GM23338 (cell line): ENCODE data around the gene CFAP57. TPM values are rescaled to one million over a fixed set of nuclear protein-coding genes. Genes with fewer than 3 reads are reported as not detected.

ENCODE experiments used
- ATAC-seq: fragments of 200-7000 bp; cut with Tn5 transposase; 3 replicates; pipeline ENCODE4 v1.9.1; 2020
- DNase-seq: peaks from one replicate; pipeline ENCODE4 v3.0.0-alpha.2; 2015; ENCODE audit warnings: low spot score
- H2AFZ ChIP-seq: fragments of 200-600 bp; sonication (generic); 2 replicates; pipeline ENCODE4 v1.8.0; 2016; ENCODE audit warnings: antibody characterized with exemption, mild to moderate bottlenecking, moderate library complexity
- H3F3A ChIP-seq: fragments of 200-600 bp; sonication (generic); replicated peaks from 2 replicates; pipeline ENCODE4 v1.8.0; 2017; ENCODE audit warnings: antibody characterized with exemption, mixed run types, low read depth
- H3K27ac ChIP-seq: fragments of 200-600 bp; sonication (generic); 2 replicates; pipeline ENCODE4 v1.6.1; 2016; ENCODE audit warnings: low read depth
- H3K27me3 ChIP-seq: fragments of 200-600 bp; sonication (generic); 2 replicates; pipeline ENCODE4 v1.8.0; 2016; ENCODE audit warnings: mild to moderate bottlenecking, mixed run types, moderate library complexity; ENCODE audit not compliant: insufficient read depth
- H3K36me3 ChIP-seq: fragments of 200-600 bp; sonication (generic); 2 replicates; pipeline ENCODE4 v1.8.0; 2016; ENCODE audit warnings: mild to moderate bottlenecking; ENCODE audit not compliant: insufficient read depth
- H3K4me1 ChIP-seq: fragments of 200-600 bp; sonication (generic); 2 replicates; pipeline ENCODE4 v1.8.0; 2016; ENCODE audit warnings: mild to moderate bottlenecking, moderate library complexity; ENCODE audit not compliant: insufficient read depth
- H3K4me2 ChIP-seq: fragments of 200-600 bp; sonication (generic); 2 replicates; pipeline ENCODE4 v1.7.1; 2017; ENCODE audit warnings: mixed run types
- H3K4me3 ChIP-seq: fragments of 200-600 bp; sonication (generic); 2 replicates; pipeline ENCODE4 v1.6.1; 2016; ENCODE audit warnings: mixed run types
- H3K79me2 ChIP-seq: fragments of 200-600 bp; sonication (generic); replicated peaks from 2 replicates; pipeline ENCODE4 v1.8.0; 2017; ENCODE audit warnings: mild to moderate bottlenecking; ENCODE audit not compliant: insufficient read depth
- H3K9me2 ChIP-seq: fragments of 200-600 bp; sonication (generic); 2 replicates; pipeline ENCODE4 v1.8.0; 2017; ENCODE audit not compliant: insufficient read depth
- H4K20me1 ChIP-seq: fragments of 200-600 bp; sonication (generic); replicated peaks from 2 replicates; pipeline ENCODE4 v1.8.0; 2017; ENCODE audit warnings: mild to moderate bottlenecking; ENCODE audit not compliant: insufficient read depth
- H3K27ac Mint-ChIP-seq: 2 replicates; pipeline ENCODE4 v1.8.0; 2020; ENCODE audit warnings: inconsistent platforms, mild to moderate bottlenecking, moderate library complexity, mixed read lengths
- H3K27me3 Mint-ChIP-seq: 3 replicates; pipeline ENCODE4 v1.8.0; 2022; ENCODE audit warnings: low read depth, mild to moderate bottlenecking, moderate library complexity, mixed read lengths, inconsistent platforms; ENCODE audit not compliant: insufficient read depth, poor library complexity
- H3K36me3 Mint-ChIP-seq: 3 replicates; pipeline ENCODE4 v1.8.0; 2021; ENCODE audit warnings: low read depth, mild to moderate bottlenecking, inconsistent platforms, moderate library complexity, mixed read lengths
- H3K4me1 Mint-ChIP-seq: 3 replicates; pipeline ENCODE4 v1.8.0; 2020; ENCODE audit warnings: mild to moderate bottlenecking, inconsistent platforms, mixed read lengths
- H3K4me3 Mint-ChIP-seq: 3 replicates; pipeline ENCODE4 v1.8.0; 2021; ENCODE audit warnings: moderate library complexity, mild to moderate bottlenecking, inconsistent platforms, mixed read lengths
- H3K9me3 Mint-ChIP-seq: 3 replicates; pipeline ENCODE4 v1.8.0; 2020; ENCODE audit warnings: moderate library complexity, mild to moderate bottlenecking, inconsistent platforms, mixed read lengths
- CREB1 ChIP-seq: fragments of 250-450 bp; sonication (Bioruptor Pico); IDR thresholded peaks from 2 replicates; pipeline ENCODE4 v1.5.0; 2020; ENCODE audit warnings: low read depth, mild to moderate bottlenecking, moderate library complexity
- EZH2 ChIP-seq: fragments of 200-600 bp; sonication (generic); IDR thresholded peaks from one replicate; pipeline ENCODE4 v1.8.0; 2017; ENCODE audit warnings: antibody characterized with exemption, mild to moderate bottlenecking, low read depth; ENCODE audit not compliant: unreplicated experiment
- EZH2phosphoT487 ChIP-seq: fragments of 200-600 bp; sonication (generic); IDR thresholded peaks from one replicate; pipeline ENCODE4 v1.8.1; 2018; ENCODE audit warnings: antibody characterized with exemption; ENCODE audit not compliant: unreplicated experiment
- JUNB ChIP-seq: IDR thresholded peaks from one replicate; pipeline ENCODE4 v1.6.1; 2016; ENCODE audit warnings: antibody characterized with exemption; ENCODE audit not compliant: unreplicated experiment
- NANOG ChIP-seq: IDR thresholded peaks from 2 replicates; pipeline ENCODE4 v1.6.1; 2016; ENCODE audit warnings: antibody characterized with exemption, borderline replicate concordance
- POLR2AphosphoS5 ChIP-seq: IDR thresholded peaks from 2 replicates; pipeline ENCODE4 v1.6.1; 2016; ENCODE audit warnings: antibody characterized with exemption, low read depth
- STAT1 ChIP-seq: IDR thresholded peaks from one replicate; pipeline ENCODE4 v1.6.1; 2016; ENCODE audit warnings: antibody characterized with exemption; ENCODE audit not compliant: unreplicated experiment
- ZNF114 ChIP-seq: fragments of 250-450 bp; sonication (Bioruptor Pico); IDR thresholded peaks from 2 replicates; pipeline ENCODE4 v1.5.0; 2020; ENCODE audit warnings: mild to moderate bottlenecking, moderate library complexity
- ZNF331 ChIP-seq: fragments of 250-450 bp; sonication (Bioruptor Pico); IDR thresholded peaks from 2 replicates; pipeline ENCODE4 v1.5.0; 2020; ENCODE audit warnings: low read depth, mild to moderate bottlenecking, moderate library complexity
- polyA plus RNA-seq: library from polyadenylated mRNA; unstranded; fragments of >200 nt; fragmentation: Nextera tagmentation; extraction: Ambion mirVana; gene quantifications from 2 replicates; pipeline ENCODE4 v1.2.1, GENCODE V29; 2016
- total RNA-seq: library from RNA; depleted of rRNA; stranded (reverse); fragments of >200 nt; shearing (Covaris generic); gene quantifications from 2 replicates; pipeline ENCODE4 v1.2.3, GENCODE V29; 2014
- TF ChIP-seq, protein P1 (sequence below): fragments of 250-450 bp; sonication (Bioruptor Pico); IDR thresholded peaks from 2 replicates; pipeline ENCODE4 v1.5.0; 2020; ENCODE audit warnings: mild to moderate bottlenecking, moderate library complexity
- TF ChIP-seq, protein P2 (sequence below): IDR thresholded peaks from one replicate; pipeline ENCODE4 v1.6.1; 2018; ENCODE audit warnings: antibody characterized with exemption; ENCODE audit not compliant: unreplicated experiment
- TF ChIP-seq, protein P3 (sequence below): IDR thresholded peaks from 2 replicates; pipeline ENCODE4 v1.6.1; 2016; ENCODE audit warnings: antibody characterized with exemption
- TF ChIP-seq, protein P4 (sequence below), 2 experiments: fragments of 200-600 bp in 1 of 2; sonication (generic) in 1 of 2; conservative IDR thresholded peaks; 2 replicates each; pipeline versions ENCODE4 v1.5.1 to v1.6.1; 2016 to 2017; ENCODE audit warnings: antibody characterized with exemption in 2 of 2, low read depth in 2 of 2, mild to moderate bottlenecking in 2 of 2, moderate library complexity in 1 of 2

Gene CFAP57
- total and polyA plus RNA-seq, 2 experiments from 2014 or later, result 0.37 to 0.38 TPM

DNA sequence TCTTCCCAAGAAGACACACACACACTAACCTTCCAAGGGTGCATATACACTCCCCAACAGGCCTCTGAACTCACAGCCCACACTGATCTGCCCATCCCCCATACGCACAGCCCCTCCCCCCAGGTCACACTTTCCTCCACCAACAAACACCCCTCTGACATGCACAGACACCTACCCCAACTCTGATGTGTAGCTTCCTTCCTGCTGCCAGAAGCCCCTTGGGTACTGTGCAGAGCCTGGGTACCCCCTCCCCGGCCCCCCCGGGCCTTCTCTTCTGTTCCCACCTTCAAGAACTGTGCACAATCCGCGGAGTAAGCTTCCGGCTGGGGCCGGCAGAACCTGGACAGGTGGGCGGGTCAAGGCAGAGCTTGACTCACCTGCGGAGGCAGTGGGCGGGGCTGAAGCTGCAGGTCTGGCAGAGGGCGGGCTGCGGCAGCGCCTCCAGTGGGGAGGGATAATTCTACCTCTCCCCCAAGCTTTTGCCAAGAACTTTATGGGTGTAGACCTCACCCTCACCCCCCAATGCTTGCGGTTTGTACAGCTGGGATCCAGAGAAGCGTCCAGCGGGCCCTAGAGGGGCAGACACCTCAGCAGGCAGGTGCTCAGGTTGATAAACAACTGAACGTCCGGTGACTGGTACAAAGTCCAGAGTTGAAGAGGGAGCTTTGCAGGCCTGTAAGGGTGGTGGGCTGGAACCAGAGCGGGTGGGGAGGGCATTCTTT, 113.3 kb downstream of the CFAP57 start, which contains the start of gene C1orf210:
Gene C1orf210, minus strand, starts transcription at position 313 of the 722 bp plus-strand sequence. CDS start 2,311 bp downstream, outside the sequence.
- H3K4me3 ChIP-seq, result peak within 1 kb of the TSS; percentile 68

More for the DNA sequence above, 113.3 kb downstream of the CFAP57 start, which contains the start of gene C1orf210:
- Histone ChIP-seq H3K4me2 (peak within 1 kb of the TSS; percentile 83), H3K9me2 (no peaks in the 10 kb centered on the region), H3K79me2 (no peaks in the 10 kb centered on the region), H4K20me1 (no peaks in the 10 kb centered on the region), H3K36me3 (no peaks in the 10 kb centered on the region), H2AFZ (peak within 1 kb of the TSS; percentile 98), H3K4me1 (peaks cover 14% of the 10 kb centered on the region), H3K27me3 (no peaks in the 10 kb centered on the region), H3K27ac (no peak within 1 kb of the TSS), H3F3A (no peaks in the 10 kb centered on the region)
- Mint-ChIP-seq H3K4me3 (peak within 1 kb of the TSS; percentile 77), H3K9me3 (no peaks in the 10 kb centered on the region), H3K27ac (peak within 1 kb of the TSS; percentile 91), H3K4me1 (peaks cover 27% of the 10 kb centered on the region), H3K27me3 (peaks cover 13% of the 10 kb centered on the region), H3K36me3 (peaks cover 11% of the 10 kb centered on the region; the same call in 1 of the 3 replicates)
- ATAC-seq (peak; percentile 95), DNase-seq (peak; percentile 98)
- no peak for TF ChIP-seq JUNB
- TF ChIP-seq POLR2AphosphoS5, result peak; percentile 40; the same call in 1 of the 2 replicates
- TF ChIP-seq STAT1, result no peak
- no peak for TF ChIP-seq EZH2phosphoT487
- TF ChIP-seq EZH2, result no peak
- TF ChIP-seq, protein P1, sequence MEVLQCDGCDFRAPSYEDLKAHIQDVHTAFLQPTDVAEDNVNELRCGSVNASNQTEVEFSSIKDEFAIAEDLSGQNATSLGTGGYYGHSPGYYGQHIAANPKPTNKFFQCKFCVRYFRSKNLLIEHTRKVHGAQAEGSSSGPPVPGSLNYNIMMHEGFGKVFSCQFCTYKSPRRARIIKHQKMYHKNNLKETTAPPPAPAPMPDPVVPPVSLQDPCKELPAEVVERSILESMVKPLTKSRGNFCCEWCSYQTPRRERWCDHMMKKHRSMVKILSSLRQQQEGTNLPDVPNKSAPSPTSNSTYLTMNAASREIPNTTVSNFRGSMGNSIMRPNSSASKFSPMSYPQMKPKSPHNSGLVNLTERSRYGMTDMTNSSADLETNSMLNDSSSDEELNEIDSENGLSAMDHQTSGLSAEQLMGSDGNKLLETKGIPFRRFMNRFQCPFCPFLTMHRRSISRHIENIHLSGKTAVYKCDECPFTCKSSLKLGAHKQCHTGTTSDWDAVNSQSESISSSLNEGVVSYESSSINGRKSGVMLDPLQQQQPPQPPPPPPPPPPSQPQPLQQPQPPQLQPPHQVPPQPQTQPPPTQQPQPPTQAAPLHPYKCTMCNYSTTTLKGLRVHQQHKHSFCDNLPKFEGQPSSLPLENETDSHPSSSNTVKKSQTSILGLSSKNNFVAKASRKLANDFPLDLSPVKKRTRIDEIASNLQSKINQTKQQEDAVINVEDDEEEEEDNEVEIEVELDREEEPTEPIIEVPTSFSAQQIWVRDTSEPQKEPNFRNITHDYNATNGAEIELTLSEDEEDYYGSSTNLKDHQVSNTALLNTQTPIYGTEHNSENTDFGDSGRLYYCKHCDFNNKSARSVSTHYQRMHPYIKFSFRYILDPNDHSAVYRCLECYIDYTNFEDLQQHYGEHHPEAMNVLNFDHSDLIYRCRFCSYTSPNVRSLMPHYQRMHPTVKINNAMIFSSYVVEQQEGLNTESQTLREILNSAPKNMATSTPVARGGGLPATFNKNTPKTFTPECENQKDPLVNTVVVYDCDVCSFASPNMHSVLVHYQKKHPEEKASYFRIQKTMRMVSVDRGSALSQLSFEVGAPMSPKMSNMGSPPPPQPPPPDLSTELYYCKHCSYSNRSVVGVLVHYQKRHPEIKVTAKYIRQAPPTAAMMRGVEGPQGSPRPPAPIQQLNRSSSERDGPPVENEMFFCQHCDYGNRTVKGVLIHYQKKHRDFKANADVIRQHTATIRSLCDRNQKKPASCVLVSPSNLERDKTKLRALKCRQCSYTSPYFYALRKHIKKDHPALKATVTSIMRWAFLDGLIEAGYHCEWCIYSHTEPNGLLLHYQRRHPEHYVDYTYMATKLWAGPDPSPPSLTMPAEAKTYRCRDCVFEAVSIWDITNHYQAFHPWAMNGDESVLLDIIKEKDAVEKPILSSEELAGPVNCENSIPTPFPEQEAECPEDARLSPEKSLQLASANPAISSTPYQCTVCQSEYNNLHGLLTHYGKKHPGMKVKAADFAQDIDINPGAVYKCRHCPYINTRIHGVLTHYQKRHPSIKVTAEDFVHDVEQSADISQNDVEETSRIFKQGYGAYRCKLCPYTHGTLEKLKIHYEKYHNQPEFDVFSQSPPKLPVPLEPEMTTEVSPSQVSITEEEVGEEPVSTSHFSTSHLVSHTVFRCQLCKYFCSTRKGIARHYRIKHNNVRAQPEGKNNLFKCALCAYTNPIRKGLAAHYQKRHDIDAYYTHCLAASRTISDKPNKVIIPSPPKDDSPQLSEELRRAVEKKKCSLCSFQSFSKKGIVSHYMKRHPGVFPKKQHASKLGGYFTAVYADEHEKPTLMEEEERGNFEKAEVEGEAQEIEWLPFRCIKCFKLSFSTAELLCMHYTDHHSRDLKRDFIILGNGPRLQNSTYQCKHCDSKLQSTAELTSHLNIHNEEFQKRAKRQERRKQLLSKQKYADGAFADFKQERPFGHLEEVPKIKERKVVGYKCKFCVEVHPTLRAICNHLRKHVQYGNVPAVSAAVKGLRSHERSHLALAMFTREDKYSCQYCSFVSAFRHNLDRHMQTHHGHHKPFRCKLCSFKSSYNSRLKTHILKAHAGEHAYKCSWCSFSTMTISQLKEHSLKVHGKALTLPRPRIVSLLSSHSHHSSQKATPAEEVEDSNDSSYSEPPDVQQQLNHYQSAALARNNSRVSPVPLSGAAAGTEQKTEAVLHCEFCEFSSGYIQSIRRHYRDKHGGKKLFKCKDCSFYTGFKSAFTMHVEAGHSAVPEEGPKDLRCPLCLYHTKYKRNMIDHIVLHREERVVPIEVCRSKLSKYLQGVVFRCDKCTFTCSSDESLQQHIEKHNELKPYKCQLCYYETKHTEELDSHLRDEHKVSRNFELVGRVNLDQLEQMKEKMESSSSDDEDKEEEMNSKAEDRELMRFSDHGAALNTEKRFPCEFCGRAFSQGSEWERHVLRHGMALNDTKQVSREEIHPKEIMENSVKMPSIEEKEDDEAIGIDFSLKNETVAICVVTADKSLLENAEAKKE (CRISPR knock-in tag), result no peak
- TF ChIP-seq, protein P2, sequence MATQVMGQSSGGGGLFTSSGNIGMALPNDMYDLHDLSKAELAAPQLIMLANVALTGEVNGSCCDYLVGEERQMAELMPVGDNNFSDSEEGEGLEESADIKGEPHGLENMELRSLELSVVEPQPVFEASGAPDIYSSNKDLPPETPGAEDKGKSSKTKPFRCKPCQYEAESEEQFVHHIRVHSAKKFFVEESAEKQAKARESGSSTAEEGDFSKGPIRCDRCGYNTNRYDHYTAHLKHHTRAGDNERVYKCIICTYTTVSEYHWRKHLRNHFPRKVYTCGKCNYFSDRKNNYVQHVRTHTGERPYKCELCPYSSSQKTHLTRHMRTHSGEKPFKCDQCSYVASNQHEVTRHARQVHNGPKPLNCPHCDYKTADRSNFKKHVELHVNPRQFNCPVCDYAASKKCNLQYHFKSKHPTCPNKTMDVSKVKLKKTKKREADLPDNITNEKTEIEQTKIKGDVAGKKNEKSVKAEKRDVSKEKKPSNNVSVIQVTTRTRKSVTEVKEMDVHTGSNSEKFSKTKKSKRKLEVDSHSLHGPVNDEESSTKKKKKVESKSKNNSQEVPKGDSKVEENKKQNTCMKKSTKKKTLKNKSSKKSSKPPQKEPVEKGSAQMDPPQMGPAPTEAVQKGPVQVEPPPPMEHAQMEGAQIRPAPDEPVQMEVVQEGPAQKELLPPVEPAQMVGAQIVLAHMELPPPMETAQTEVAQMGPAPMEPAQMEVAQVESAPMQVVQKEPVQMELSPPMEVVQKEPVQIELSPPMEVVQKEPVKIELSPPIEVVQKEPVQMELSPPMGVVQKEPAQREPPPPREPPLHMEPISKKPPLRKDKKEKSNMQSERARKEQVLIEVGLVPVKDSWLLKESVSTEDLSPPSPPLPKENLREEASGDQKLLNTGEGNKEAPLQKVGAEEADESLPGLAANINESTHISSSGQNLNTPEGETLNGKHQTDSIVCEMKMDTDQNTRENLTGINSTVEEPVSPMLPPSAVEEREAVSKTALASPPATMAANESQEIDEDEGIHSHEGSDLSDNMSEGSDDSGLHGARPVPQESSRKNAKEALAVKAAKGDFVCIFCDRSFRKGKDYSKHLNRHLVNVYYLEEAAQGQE, result no peak
- TF ChIP-seq NANOG, result no peak
- TF ChIP-seq ZNF114, result no peak
- TF ChIP-seq, protein P3, sequence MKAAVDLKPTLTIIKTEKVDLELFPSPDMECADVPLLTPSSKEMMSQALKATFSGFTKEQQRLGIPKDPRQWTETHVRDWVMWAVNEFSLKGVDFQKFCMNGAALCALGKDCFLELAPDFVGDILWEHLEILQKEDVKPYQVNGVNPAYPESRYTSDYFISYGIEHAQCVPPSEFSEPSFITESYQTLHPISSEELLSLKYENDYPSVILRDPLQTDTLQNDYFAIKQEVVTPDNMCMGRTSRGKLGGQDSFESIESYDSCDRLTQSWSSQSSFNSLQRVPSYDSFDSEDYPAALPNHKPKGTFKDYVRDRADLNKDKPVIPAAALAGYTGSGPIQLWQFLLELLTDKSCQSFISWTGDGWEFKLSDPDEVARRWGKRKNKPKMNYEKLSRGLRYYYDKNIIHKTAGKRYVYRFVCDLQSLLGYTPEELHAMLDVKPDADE, result no peak
- no peak; the same call in 1 of the 2 replicates for TF ChIP-seq CREB1 (CRISPR knock-in tag)
- TF ChIP-seq, protein P4, sequence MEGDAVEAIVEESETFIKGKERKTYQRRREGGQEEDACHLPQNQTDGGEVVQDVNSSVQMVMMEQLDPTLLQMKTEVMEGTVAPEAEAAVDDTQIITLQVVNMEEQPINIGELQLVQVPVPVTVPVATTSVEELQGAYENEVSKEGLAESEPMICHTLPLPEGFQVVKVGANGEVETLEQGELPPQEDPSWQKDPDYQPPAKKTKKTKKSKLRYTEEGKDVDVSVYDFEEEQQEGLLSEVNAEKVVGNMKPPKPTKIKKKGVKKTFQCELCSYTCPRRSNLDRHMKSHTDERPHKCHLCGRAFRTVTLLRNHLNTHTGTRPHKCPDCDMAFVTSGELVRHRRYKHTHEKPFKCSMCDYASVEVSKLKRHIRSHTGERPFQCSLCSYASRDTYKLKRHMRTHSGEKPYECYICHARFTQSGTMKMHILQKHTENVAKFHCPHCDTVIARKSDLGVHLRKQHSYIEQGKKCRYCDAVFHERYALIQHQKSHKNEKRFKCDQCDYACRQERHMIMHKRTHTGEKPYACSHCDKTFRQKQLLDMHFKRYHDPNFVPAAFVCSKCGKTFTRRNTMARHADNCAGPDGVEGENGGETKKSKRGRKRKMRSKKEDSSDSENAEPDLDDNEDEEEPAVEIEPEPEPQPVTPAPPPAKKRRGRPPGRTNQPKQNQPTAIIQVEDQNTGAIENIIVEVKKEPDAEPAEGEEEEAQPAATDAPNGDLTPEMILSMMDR (conservative IDR thresholded peaks at IDR 0.05; ENCODE audit: low read depth in 2 of 2), result peak; percentile 56 to 63
- no peak for TF ChIP-seq ZNF331 (CRISPR knock-in tag)
